GM23248 (cell line): ENCODE measurements around the gene MLYCD.
"Not testable (repeated sequence)": the region's sequence is repeated elsewhere in the genome, so short reads cannot be mapped to it uniquely, and the experiment has no call there.

ENCODE experiments used
- EZH2 ChIP-seq: fragments of 200-600 bp; sonication (generic); IDR thresholded peaks from 2 replicates; pipeline ENCODE4 v1.6.1; 2018; ENCODE audit warnings: antibody characterized with exemption, mild to moderate bottlenecking; ENCODE audit not compliant: insufficient read depth, poor library complexity, severe bottlenecking
- EZH2phosphoT487 ChIP-seq: fragments of 200-600 bp; sonication (generic); IDR thresholded peaks from 2 replicates; pipeline ENCODE4 v1.6.1; 2018; ENCODE audit warnings: antibody characterized with exemption, moderate library complexity, mild to moderate bottlenecking, low read depth; ENCODE audit not compliant: insufficient read depth

DNA sequence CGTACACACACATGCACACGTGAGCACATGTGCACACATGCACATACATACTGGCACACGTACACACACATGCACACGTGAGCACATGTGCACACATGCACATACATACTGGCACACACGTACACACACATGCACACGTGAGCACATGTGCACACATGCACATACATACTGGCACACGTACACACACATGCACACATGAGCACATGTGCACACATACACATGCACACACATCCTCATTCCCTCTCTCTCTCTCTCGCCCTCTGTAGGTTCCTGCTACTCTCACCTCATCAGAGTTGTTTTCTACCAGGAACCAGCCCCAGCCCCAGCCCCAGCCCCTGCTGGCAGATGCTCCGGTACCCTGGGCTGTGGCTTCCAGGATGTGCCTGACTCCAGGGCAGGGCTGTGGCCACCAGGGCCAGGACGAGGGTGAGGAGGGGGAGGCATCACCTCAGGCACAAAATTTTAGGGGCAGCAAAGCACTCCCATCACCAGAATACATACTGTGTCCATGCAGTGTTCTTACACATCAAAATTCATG lies 52.0 kb downstream of the MLYCD start:
- not testable (repeated sequence) for TF ChIP-seq EZH2, EZH2phosphoT487
